Neutrophil (primary cell): ENCODE measurements around the gene GGT7.
A peak's percentile ranks its signal among the peaks of the same experiment; 100 is the strongest.

Source experiments
- H3K27ac ChIP-seq: fragments of 200-600 bp; sonication (generic); 2 replicates; pipeline ENCODE4 v1.5.1; 2016; ENCODE audit warnings: mild to moderate bottlenecking, moderate library complexity
- H3K27me3 ChIP-seq: fragments of 200-600 bp; sonication (generic); 2 replicates; pipeline ENCODE4 v1.6.0; 2016; ENCODE audit warnings: mild to moderate bottlenecking
- H3K36me3 ChIP-seq: fragments of 200-600 bp; sonication (generic); 2 replicates; pipeline ENCODE4 v1.5.1; 2017
- H3K4me1 ChIP-seq, 2 experiments: fragments of 200-600 bp in 1 of 2; sonication (generic) in 1 of 2; 1 replicate in 1 of 2; 2 replicates in 1 of 2; pipeline versions ENCODE4 v1.5.1 to v1.6.1; 2013 to 2016; ENCODE audit warnings: low read depth in 1 of 2, low read length in 1 of 2, mild to moderate bottlenecking in 1 of 2, moderate library complexity in 1 of 2; ENCODE audit not compliant: control insufficient read depth in 1 of 2, insufficient read depth in 1 of 2
- H3K4me3 ChIP-seq, 2 experiments: fragments of 200-600 bp in 1 of 2; sonication (generic) in 1 of 2; 1 replicate in 1 of 2; 2 replicates in 1 of 2; pipeline ENCODE4 v1.5.1; 2013 to 2016; ENCODE audit warnings: low read depth in 1 of 2, low read length in 1 of 2, mild to moderate bottlenecking in 1 of 2, moderate library complexity in 1 of 2
- H3K9me3 ChIP-seq: fragments of 200-600 bp; sonication (generic); 2 replicates; pipeline ENCODE4 v1.5.1; 2016
- TF ChIP-seq, protein P1 (sequence below): fragments of 200-600 bp; sonication (generic); IDR thresholded peaks from 2 replicates; pipeline ENCODE4 v1.5.1; 2016; ENCODE audit warnings: antibody characterized with exemption

Gene GGT7

DNA sequence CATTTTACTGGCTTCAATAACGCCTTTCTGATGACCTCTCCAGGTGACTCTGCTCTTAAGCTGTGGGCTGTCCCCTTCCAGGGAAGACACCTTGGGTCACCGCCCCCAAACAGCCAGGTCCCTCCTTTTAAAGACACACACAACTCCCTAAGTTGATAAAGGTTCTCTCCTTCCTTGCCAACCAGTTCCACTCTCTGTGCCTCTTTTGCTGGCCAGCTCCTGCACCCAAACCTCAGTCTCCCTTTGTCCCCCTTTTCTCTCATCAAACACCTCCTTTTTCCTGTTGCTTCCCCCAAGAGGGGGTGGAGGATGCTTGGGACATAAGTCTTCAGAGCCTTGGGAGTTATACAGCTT lies 48.2 kb downstream of the GGT7 start:
- Histone ChIP-seq H3K9me3 (no peaks in the 10 kb centered on the region), H3K27ac (peak overlapping the region; percentile 92), H3K4me1 (peaks cover 18 to 22% of the 10 kb centered on the region in 2 experiments), H3K27me3 (no peaks in the 10 kb centered on the region), H3K4me3 (peak overlapping the region; percentile 88 to 89), H3K36me3 (no peaks in the 10 kb centered on the region)
- TF ChIP-seq, protein P1, sequence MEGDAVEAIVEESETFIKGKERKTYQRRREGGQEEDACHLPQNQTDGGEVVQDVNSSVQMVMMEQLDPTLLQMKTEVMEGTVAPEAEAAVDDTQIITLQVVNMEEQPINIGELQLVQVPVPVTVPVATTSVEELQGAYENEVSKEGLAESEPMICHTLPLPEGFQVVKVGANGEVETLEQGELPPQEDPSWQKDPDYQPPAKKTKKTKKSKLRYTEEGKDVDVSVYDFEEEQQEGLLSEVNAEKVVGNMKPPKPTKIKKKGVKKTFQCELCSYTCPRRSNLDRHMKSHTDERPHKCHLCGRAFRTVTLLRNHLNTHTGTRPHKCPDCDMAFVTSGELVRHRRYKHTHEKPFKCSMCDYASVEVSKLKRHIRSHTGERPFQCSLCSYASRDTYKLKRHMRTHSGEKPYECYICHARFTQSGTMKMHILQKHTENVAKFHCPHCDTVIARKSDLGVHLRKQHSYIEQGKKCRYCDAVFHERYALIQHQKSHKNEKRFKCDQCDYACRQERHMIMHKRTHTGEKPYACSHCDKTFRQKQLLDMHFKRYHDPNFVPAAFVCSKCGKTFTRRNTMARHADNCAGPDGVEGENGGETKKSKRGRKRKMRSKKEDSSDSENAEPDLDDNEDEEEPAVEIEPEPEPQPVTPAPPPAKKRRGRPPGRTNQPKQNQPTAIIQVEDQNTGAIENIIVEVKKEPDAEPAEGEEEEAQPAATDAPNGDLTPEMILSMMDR: no peak

DNA sequence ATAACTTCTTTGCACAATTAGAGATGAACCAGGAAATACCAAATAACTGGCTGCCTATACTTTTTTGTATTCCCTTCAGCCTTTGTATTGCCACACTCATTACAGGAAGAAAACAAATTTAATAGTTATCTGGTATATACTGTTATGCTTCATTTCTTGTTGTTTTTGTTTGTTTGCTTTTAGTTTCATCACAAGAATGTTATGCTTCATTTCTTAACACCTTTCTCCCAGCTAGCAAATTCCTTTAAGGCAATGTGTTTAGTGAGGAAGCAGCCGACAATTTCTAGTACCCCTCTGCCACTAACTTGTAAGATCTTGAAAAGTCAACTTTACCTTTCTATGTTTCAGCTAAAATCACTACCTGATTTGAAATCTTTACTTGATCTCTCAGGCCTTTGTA lies 48.6 kb downstream of the GGT7 start:
- Histone ChIP-seq H3K27ac (peak overlapping the region; percentile 92), H3K4me1 (peaks cover 18 to 22% of the 10 kb centered on the region in 2 experiments)
- TF ChIP-seq, protein P1: no peak

DNA sequence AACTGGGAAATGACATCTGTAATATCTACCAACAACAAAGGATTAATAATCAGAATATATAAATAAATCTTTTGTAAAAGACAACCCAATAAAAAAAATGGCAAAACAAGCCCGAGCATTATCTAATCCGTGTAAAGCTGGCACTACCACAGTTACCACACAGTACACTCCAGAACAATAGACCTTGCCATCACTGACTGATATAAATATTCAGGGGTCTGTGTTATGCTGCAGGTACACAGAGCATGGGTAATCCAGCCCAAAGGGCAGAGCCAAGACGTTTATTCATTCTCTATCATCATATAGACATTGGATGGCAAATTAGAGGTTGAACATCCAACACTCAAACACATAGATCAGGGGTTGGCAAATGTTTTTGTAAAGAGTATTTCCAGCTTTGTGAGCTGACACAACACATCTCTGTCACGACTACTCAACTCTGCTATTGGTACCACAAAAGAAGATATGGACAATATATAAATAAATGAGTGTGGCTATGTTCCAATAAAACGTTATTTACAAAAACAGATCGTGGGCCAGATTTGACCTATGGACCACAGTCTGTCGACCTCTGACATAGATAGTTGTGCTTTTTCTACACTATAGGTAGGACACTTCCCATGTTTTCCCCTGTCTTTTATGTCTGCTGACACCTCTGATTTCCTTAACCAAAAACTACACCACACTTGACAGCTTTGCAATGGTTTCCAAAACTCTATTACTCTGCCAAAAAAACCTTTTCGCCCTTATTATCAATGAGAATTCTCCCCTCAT lies 51.7 kb downstream of the GGT7 start:
- TF ChIP-seq, protein P1: no peak
- Histone ChIP-seq H3K9me3 (no peaks in the 10 kb centered on the region), H3K4me1 (peaks cover 25 to 30% of the 10 kb centered on the region in 2 experiments), H3K4me3 (no peak overlapping the region), H3K27ac (no peak overlapping the region), H3K36me3 (no peaks in the 10 kb centered on the region), H3K27me3 (no peaks in the 10 kb centered on the region)

More for the DNA sequence above, 48.6 kb downstream of the GGT7 start:
- Histone ChIP-seq H3K4me3 (peak overlapping the region; percentile 88 to 89), H3K36me3 (no peaks in the 10 kb centered on the region), H3K9me3 (no peaks in the 10 kb centered on the region), H3K27me3 (no peaks in the 10 kb centered on the region)

DNA sequence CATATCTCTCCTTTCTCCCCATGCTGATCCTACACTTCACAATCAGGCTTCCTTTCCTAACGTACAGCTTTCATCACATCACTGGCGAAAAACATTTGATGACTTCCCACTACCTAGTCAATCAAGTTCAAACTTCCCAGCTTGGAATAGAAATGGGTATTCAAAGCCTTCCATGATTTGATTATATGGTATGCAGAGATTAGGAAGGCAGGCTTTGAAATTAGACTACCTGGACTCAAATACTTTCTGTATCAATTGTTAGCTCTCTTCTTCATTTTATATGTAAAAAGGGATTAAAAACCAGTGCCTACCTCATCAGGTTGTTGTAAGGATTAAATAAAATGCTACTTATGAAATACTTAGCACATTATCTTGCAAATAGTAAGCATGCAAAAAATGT lies 54.9 kb downstream of the GGT7 start:
- Histone ChIP-seq H3K9me3 (no peaks in the 10 kb centered on the region), H3K27me3 (no peaks in the 10 kb centered on the region), H3K36me3 (no peaks in the 10 kb centered on the region), H3K4me1 (peaks cover 8% of the 10 kb centered on the region in 2 experiments), H3K4me3 (no peak overlapping the region), H3K27ac (peak overlapping the region; percentile 7)
- TF ChIP-seq, protein P1: no peak

DNA sequence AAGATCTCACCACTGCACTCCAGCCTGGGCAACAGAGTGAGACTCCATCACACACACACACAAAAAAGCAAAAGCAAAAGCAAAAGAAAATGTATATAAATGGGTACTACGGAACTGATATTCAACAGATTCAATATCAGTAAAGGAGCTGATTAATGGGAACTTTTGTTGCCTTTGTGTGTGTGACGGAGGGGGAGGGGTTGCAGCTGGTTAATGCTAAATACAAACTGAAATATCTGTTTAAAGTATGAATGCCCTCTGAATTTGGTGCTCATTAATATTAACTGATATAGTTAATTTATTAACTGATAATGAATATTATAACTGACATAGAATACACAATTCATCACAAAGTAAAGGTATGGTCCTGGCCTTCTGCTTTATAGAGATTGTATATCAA lies 55.6 kb downstream of the GGT7 start:
- Histone ChIP-seq H3K4me3 (no peak overlapping the region), H3K4me1 (peaks cover 10 to 11% of the 10 kb centered on the region in 2 experiments), H3K27me3 (no peaks in the 10 kb centered on the region), H3K27ac (no peak overlapping the region), H3K9me3 (no peaks in the 10 kb centered on the region), H3K36me3 (no peaks in the 10 kb centered on the region)
- TF ChIP-seq, protein P1: no peak
